DMS79 treated with DMSO at 0.1 percent for 48 hours (cell line): ENCODE results near the gene ANKS3.

Source experiments
- DNase-seq: peaks from one replicate; lab custom pipeline; 2025; lab: John Stamatoyannopoulos, UW

The ANKS3 gene

GRCh38 chr16:4684763-4685162 lies 49.3 kb downstream of the ANKS3 start:
- no peak for DNase-seq

- DNase-seq = no peak
Measured at GRCh38 chr16:4684058-4684715, 49.9 kb downstream of the ANKS3 start.

- no peak for DNase-seq
Measured at GRCh38 chr16:4683255-4684057, 50.6 kb downstream of the ANKS3 start.

GRCh38 chr16:4682616-4683254 lies 51.3 kb downstream of the ANKS3 start:
- peak; percentile 31 for DNase-seq

- peak; percentile 12 for DNase-seq
Measured at GRCh38 chr16:4682084-4682591, 51.9 kb downstream of the ANKS3 start.

- DNase-seq = no peak
Measured at GRCh38 chr16:4681471-4682083, 52.5 kb downstream of the ANKS3 start.

GRCh38 chr16:4680673-4681470 lies 53.2 kb downstream of the ANKS3 start:
- peak; percentile 60 for DNase-seq

GRCh38 chr16:4679850-4680636 lies 54.0 kb downstream of the ANKS3 start:
- DNase-seq = peak; percentile 51

- DNase-seq = peak; percentile 37
Measured at GRCh38 chr16:4679156-4679849, 54.8 kb downstream of the ANKS3 start.

GRCh38 chr16:4678596-4678995 lies 55.5 kb downstream of the ANKS3 start:
- DNase-seq = peak; percentile 26

GRCh38 chr16:4677994-4678393 lies 56.1 kb downstream of the ANKS3 start:
- DNase-seq = no peak

GRCh38 chr16:4677390-4677789 lies 56.7 kb downstream of the ANKS3 start:
- no peak for DNase-seq

- no peak for DNase-seq
Measured at GRCh38 chr16:4676831-4677230, 57.2 kb downstream of the ANKS3 start.

- no peak for DNase-seq
Measured at GRCh38 chr16:4675864-4676786, 57.9 kb downstream of the ANKS3 start.

- no peak for DNase-seq
Measured at GRCh38 chr16:4674926-4675530, 59.0 kb downstream of the ANKS3 start.

GRCh38 chr16:4673387-4674046 lies 60.6 kb downstream of the ANKS3 start:
- DNase-seq = no peak

GRCh38 chr16:4668313-4668960 lies 65.6 kb downstream of the ANKS3 start:
- DNase-seq = no peak
